ENCODE results near the gene CORO1C. TPM values are rescaled to one million over a fixed set of nuclear protein-coding genes. Genes with fewer than 3 reads are reported as not detected.
A peak's percentile ranks its signal among the peaks of the same experiment; 100 is the strongest.

The CORO1C gene
- polyA plus RNA-seq, 1 of the 3 experiments (the other 2 are of a cell fraction), result 150 TPM

DNA sequence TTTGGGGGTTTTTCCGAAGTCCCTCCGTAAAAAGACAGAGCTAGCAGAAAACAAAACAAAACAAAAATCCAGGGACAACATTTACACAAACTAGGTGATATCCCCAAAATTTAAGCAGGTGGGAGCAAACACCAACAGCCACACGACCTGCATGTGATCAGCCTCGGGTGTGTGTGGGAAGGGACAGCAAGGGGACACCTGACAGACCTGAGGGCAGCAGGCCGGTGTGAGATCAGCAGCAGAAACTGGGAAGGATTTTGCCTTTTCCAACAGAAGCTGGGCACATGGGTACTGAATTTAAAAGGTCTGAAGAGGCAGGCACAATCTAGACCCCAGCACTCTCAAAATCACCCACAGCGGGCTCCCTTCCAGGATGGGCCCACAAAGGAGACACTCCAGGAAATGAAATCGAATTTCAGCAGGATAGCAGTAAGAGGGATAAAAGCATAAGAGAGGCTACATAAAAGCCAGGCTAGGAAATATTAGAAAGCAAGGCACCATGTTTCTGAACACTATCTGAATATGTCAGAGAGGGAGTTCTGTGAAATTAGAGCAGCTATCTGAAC is 61.2 kb downstream of the CORO1C start:
- H3K4me1 ChIP-seq (ENCODE audit: control insufficient read depth in 1 of 2, insufficient read depth in 2 of 2, low read depth in 1 of 2, low read length in 1 of 2), result peaks cover 49 to 50% of the 10 kb centered on the region in 2 experiments
- no peak for DNase-seq
- CTCF ChIA-PET, result interaction anchor here (0.8 to 14.1 kb wide), 4 partner anchors 9 to 133 kb away, joined by 4 to 327 read pairs (median 9); no protein-coding TSS in a partner anchor

GRCh38 chr12:108668542-108668941 is 62.8 kb downstream of the CORO1C start:
- no peak for DNase-seq
- H3F3A ChIP-seq (replicated peaks; ENCODE audit: insufficient read depth), result peaks cover 51% of the 10 kb centered on the region
- peaks cover 53% of the 10 kb centered on the region in 2 experiments for H3K4me1 ChIP-seq (ENCODE audit: control insufficient read depth in 1 of 2, insufficient read depth in 2 of 2, low read depth in 1 of 2, low read length in 1 of 2)
- H3K9me3 ChIP-seq, result no peaks in the 10 kb centered on the region
- H3K4me2 ChIP-seq, result peak overlapping the region; percentile 69
- ChIA-PET POLR2A (no interaction called here), CTCF (interaction anchor here (0.7 to 14.1 kb wide), 11 partner anchors 9 to 282 kb away, joined by 3 to 327 read pairs (median 5); no protein-coding TSS in a partner anchor)
- peak overlapping the region; percentile 84 to 91 for H3K27ac ChIP-seq (ENCODE audit: low read depth in 2 of 2, low read length in 1 of 2)
- TF ChIP-seq GATA2 (CRISPR knock-in tag; IDR thresholded peaks at IDR 0.05) (peak; percentile 29; the same call in 1 of the 2 replicates), MEF2A (IDR thresholded peaks at IDR 0.05; ENCODE audit: borderline replicate concordance, low read depth) (no peak), EP300 (IDR thresholded peaks at IDR 0.05; ENCODE audit: borderline replicate concordance in 1 of 2, low read depth in 1 of 2, low read length in 1 of 2) (peak in 1 of 2 experiments; percentile 18; a peak in 1 of 4 replicates)
- no peaks in the 10 kb centered on the region for H3K27me3 ChIP-seq (ENCODE audit: insufficient read depth)
- no peak overlapping the region for H2AFZ ChIP-seq (ENCODE audit: low read depth)
- no peak overlapping the region; the same call in 1 of the 2 replicates for H3K9ac ChIP-seq
- peaks cover 41% of the 10 kb centered on the region; the same call in 1 of the 2 replicates for H4K20me1 ChIP-seq (ENCODE audit: insufficient read depth)
- H3K4me3 ChIP-seq (ENCODE audit: low read depth in 2 of 2, low read length in 1 of 2), result peak overlapping the region in 1 of 2 experiments; percentile 14; a peak in 1 of 4 replicates
- peaks cover 96% of the 10 kb centered on the region for H3K79me2 ChIP-seq (ENCODE audit: insufficient read depth)
- peaks cover 10 to 28% of the 10 kb centered on the region in 2 experiments for H3K36me3 ChIP-seq (replicated peaks in 1 of 2; ENCODE audit: control insufficient read depth in 1 of 2, insufficient read depth in 2 of 2, low read length in 1 of 2)
- H3K9me2 ChIP-seq, result no peaks in the 10 kb centered on the region
- WGBS (ENCODE audit: low lambda C conversion rate), result 74% methylated on average over 1 of the region's 1 CpG

More for the DNA sequence above, 61.2 kb downstream of the CORO1C start:
- Histone ChIP-seq H2AFZ (ENCODE audit: low read depth) (no peak overlapping the region), H4K20me1 (ENCODE audit: insufficient read depth) (peaks cover 38% of the 10 kb centered on the region; the same call in 1 of the 2 replicates), H3F3A (replicated peaks; ENCODE audit: insufficient read depth) (peaks cover 38% of the 10 kb centered on the region), H3K27ac (ENCODE audit: low read depth in 2 of 2, low read length in 1 of 2) (peak overlapping the region; percentile 19 to 72; a peak in 2 of 4 replicates), H3K27me3 (ENCODE audit: insufficient read depth) (no peaks in the 10 kb centered on the region), H3K79me2 (ENCODE audit: insufficient read depth) (peaks cover 100% of the 10 kb centered on the region), H3K9ac (no peak overlapping the region), H3K9me3 (no peaks in the 10 kb centered on the region), H3K36me3 (replicated peaks in 1 of 2; ENCODE audit: control insufficient read depth in 1 of 2, insufficient read depth in 2 of 2, low read length in 1 of 2) (peaks cover 13 to 31% of the 10 kb centered on the region in 2 experiments), H3K4me2 (no peak overlapping the region), H3K9me2 (no peaks in the 10 kb centered on the region), H3K4me3 (ENCODE audit: low read depth in 2 of 2, low read length in 1 of 2) (no peak overlapping the region)
- WGBS (ENCODE audit: low lambda C conversion rate), result 91% methylated on average over 7 of the region's 7 CpGs
- POLR2A ChIA-PET, result no interaction called here
- TF ChIP-seq RXRA (IDR thresholded peaks at IDR 0.05; ENCODE audit: borderline replicate concordance, low read depth) (no peak), TAF1 (IDR thresholded peaks at IDR 0.05; ENCODE audit: borderline replicate concordance, low read depth, low read length) (no peak), EP300 (IDR thresholded peaks at IDR 0.05; ENCODE audit: borderline replicate concordance in 1 of 2, low read depth in 1 of 2, low read length in 1 of 2) (no peak)

- CTCF ChIA-PET, result interaction anchor here (0.7 to 14.1 kb wide), 11 partner anchors 9 to 425 kb away, joined by 3 to 327 read pairs (median 5); partner anchors contain the start of gene ALKBH2
These were observed 63.3 kb downstream of the CORO1C start for GRCh38 chr12:108668063-108668462.

More at GRCh38 chr12:108668063-108668462, 63.3 kb downstream of the CORO1C start:
- H3K27me3 ChIP-seq (ENCODE audit: insufficient read depth), result no peaks in the 10 kb centered on the region
- H3K36me3 ChIP-seq (replicated peaks in 1 of 2; ENCODE audit: control insufficient read depth in 1 of 2, insufficient read depth in 2 of 2, low read length in 1 of 2), result peaks cover 13 to 29% of the 10 kb centered on the region in 2 experiments
- peak overlapping the region; percentile 7 to 14; a peak in 2 of 4 replicates for H3K4me3 ChIP-seq (ENCODE audit: low read depth in 2 of 2, low read length in 1 of 2)
- H3K4me1 ChIP-seq (ENCODE audit: control insufficient read depth in 1 of 2, insufficient read depth in 2 of 2, low read depth in 1 of 2, low read length in 1 of 2), result peaks cover 53% of the 10 kb centered on the region in 2 experiments
- WGBS (ENCODE audit: low lambda C conversion rate), result 31% methylated on average over 8 of the region's 8 CpGs
- no peaks in the 10 kb centered on the region for H3K9me2 ChIP-seq
- H3K9me3 ChIP-seq, result no peaks in the 10 kb centered on the region
- no peak for TF ChIP-seq GATA2 (CRISPR knock-in tag; IDR thresholded peaks at IDR 0.05)
- TF ChIP-seq TAF1 (IDR thresholded peaks at IDR 0.05; ENCODE audit: borderline replicate concordance, low read depth, low read length), result no peak
- no peak for TF ChIP-seq ELF1 (IDR thresholded peaks at IDR 0.05)
- TF ChIP-seq TEAD4 (IDR thresholded peaks at IDR 0.05; ENCODE audit: borderline replicate concordance, insufficient read depth), result no peak
- TF ChIP-seq PBX3 (IDR thresholded peaks at IDR 0.05), result no peak
- TF ChIP-seq CHD2 (IDR thresholded peaks at IDR 0.05; ENCODE audit: low read length, partially characterized antibody), result no peak
- TF ChIP-seq RFX5 (IDR thresholded peaks at IDR 0.05; ENCODE audit: low read length), result no peak
- no peak for TF ChIP-seq MEF2A (IDR thresholded peaks at IDR 0.05; ENCODE audit: borderline replicate concordance, low read depth)
- DNase-seq, result no peak
- peak overlapping the region; percentile 23; the same call in 1 of the 2 replicates for H3K9ac ChIP-seq
- H3F3A ChIP-seq (replicated peaks; ENCODE audit: insufficient read depth), result peaks cover 52% of the 10 kb centered on the region
- peaks cover 96% of the 10 kb centered on the region for H3K79me2 ChIP-seq (ENCODE audit: insufficient read depth)
- H3K27ac ChIP-seq (ENCODE audit: low read depth in 2 of 2, low read length in 1 of 2), result peak overlapping the region; percentile 84 to 91
- peaks cover 37% of the 10 kb centered on the region; the same call in 1 of the 2 replicates for H4K20me1 ChIP-seq (ENCODE audit: insufficient read depth)
- POLR2A ChIA-PET, result no interaction called here
- H3K4me2 ChIP-seq, result peak overlapping the region; percentile 69
- no peak overlapping the region for H2AFZ ChIP-seq (ENCODE audit: low read depth)
